Measurements from ENCODE around the gene ERBB2. TPM values are rescaled to one million over a fixed set of nuclear protein-coding genes. Genes with fewer than 3 reads are reported as not detected.
A peak's percentile ranks its signal among the peaks of the same experiment; 100 is the strongest.

ERBB2 gene
- total and polyA plus RNA-seq, 9 of the 15 experiments (the other 6 are each of a cell fraction or from before 2014, with no cell fraction given), result 0.74 to 5.6 (median 3.3) TPM

GRCh38 chr17:39722965-39723848, 23.3 kb downstream of the ERBB2 start (continued):
- TF ChIP-seq RBM34 (IDR thresholded peaks at IDR 0.05; ENCODE audit: borderline replicate concordance, insufficient read depth, low read length) (no peak), PTRF (tag; IDR thresholded peaks at IDR 0.05) (no peak), ESRRB (CRISPR knock-in tag; IDR thresholded peaks at IDR 0.05; ENCODE audit: borderline replicate concordance) (no peak), KAT7 (CRISPR knock-in tag; IDR thresholded peaks at IDR 0.05; ENCODE audit: borderline replicate concordance) (no peak), MCM3 (IDR thresholded peaks at IDR 0.05) (no peak), WHSC1 (IDR thresholded peaks at IDR 0.05; ENCODE audit: low read length) (no peak), ZFPM2 (CRISPR knock-in tag; IDR thresholded peaks at IDR 0.05) (no peak), CHCHD3 (CRISPR knock-in tag; IDR thresholded peaks at IDR 0.05) (no peak), PRDM10 (IDR thresholded peaks at IDR 0.05; ENCODE audit: partially characterized antibody) (peak; percentile 16), RBFOX2 (IDR thresholded peaks at IDR 0.05; ENCODE audit: low read depth, low read length) (peak; percentile 84), PBX2 (CRISPR knock-in tag; IDR thresholded peaks at IDR 0.05; ENCODE audit: low read depth) (no peak), PBX2 (tag; conservative IDR thresholded peaks at IDR 0.05; ENCODE audit: low read depth) (no peak)
- TF ChIP-seq, protein P1, sequence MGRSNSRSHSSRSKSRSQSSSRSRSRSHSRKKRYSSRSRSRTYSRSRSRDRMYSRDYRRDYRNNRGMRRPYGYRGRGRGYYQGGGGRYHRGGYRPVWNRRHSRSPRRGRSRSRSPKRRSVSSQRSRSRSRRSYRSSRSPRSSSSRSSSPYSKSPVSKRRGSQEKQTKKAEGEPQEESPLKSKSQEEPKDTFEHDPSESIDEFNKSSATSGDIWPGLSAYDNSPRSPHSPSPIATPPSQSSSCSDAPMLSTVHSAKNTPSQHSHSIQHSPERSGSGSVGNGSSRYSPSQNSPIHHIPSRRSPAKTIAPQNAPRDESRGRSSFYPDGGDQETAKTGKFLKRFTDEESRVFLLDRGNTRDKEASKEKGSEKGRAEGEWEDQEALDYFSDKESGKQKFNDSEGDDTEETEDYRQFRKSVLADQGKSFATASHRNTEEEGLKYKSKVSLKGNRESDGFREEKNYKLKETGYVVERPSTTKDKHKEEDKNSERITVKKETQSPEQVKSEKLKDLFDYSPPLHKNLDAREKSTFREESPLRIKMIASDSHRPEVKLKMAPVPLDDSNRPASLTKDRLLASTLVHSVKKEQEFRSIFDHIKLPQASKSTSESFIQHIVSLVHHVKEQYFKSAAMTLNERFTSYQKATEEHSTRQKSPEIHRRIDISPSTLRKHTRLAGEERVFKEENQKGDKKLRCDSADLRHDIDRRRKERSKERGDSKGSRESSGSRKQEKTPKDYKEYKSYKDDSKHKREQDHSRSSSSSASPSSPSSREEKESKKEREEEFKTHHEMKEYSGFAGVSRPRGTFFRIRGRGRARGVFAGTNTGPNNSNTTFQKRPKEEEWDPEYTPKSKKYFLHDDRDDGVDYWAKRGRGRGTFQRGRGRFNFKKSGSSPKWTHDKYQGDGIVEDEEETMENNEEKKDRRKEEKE (IDR thresholded peaks at IDR 0.05; ENCODE audit: borderline replicate concordance in 1 of 2, control insufficient read depth in 1 of 2, low read depth in 2 of 2, low read length in 1 of 2), result no peak
